ENCODE data around the gene KRT31.
"Not testable (repeated sequence)": the region's sequence is repeated elsewhere in the genome, so short reads cannot be mapped to it uniquely, and the experiment has no call there.

KRT31 gene

DNA sequence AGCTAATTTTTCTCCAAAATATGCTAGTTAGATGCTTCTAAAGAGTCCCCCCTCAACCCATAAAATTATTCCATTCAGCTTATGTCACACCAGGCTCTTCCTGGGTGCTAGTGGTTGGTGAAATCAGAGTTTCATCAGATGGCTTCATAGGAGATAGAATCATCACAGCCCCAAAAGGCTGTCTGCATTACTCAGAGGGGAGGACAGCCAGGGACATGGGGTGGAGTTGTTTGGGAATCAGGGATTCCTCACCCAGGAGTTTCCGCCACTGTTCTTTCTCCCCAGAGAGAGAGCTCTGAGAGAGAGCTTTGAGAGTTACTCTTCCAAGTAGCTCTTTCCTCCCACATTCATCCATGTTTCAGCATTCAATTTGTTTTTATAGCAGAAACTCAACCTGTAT lies 15.0 kb downstream of the KRT31 start:
- Histone ChIP-seq H3K9ac (ENCODE audit: low read depth, low read length) (no peak overlapping the region), H3K4me1 (ENCODE audit: insufficient read depth, low read length) (peaks cover 1% of the 10 kb centered on the region; the same call in 1 of the 2 replicates), H3K27ac (ENCODE audit: low read length) (no peak overlapping the region), H3K36me3 (ENCODE audit: insufficient read depth, low read depth, low read length) (no peaks in the 10 kb centered on the region), H3K4me3 (ENCODE audit: low read length) (no peak overlapping the region), H3K27me3 (ENCODE audit: insufficient read depth, low read length) (no peaks in the 10 kb centered on the region), H3K9me3 (ENCODE audit: insufficient read depth, low read depth, low read length) (no peaks in the 10 kb centered on the region)

DNA sequence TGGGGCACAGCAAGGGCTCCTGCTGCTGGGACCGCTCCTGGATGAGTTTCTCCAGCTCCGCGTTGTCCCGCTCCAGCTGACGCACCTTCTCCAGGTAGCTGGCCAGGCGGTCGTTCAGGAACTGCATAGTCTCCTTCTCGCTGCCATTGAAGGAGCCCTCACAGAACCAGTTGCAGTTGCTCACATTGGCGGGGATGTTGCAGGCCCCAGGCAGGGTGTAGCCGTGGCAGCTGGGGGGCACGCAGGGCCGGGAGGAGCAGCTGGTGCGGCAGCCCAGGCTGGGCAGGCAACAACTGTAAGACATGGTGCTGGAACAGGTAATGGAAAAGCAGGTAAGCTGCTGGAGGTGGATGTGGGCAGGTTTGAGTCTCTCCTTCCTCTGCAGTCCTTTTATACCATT lies 15.5 kb downstream of the KRT31 start, which contains the start of gene KRT34:
KRT34 (minus strand) TSS at position 364 of the 400 bp plus-strand sequence; CDS start at position 304, 60 bp downstream.
- H3K9me3 ChIP-seq (ENCODE audit: insufficient read depth, low read depth, low read length); H3K4me3 ChIP-seq (ENCODE audit: low read length); H3K4me1 ChIP-seq (ENCODE audit: insufficient read depth, low read length); H3K27me3 ChIP-seq (ENCODE audit: insufficient read depth, low read length); H3K36me3 ChIP-seq (ENCODE audit: insufficient read depth, low read depth, low read length); H3K27ac ChIP-seq (ENCODE audit: low read length); H3K9ac ChIP-seq (ENCODE audit: low read depth, low read length): not testable (repeated sequence)

DNA sequence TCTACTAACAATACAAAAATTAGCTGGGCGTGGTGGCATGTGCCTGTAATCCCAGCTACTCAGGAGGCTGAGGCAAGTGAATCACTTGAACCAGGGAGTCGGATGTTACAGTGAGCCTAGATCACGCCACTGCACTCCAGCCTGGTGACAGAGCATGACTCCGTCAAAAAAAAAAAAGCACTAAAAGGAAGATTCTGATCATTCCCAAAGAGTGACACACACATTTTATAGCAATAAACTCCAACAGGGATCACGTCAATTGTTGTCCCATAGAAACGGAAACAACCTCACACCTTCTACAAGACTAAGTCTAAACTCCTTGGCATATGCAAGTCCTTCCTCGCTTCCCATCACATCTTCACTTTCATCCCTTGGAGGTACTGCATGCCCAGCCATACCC lies 17.3 kb downstream of the KRT31 start:
- H3K27ac ChIP-seq (ENCODE audit: low read length); H3K9ac ChIP-seq (ENCODE audit: low read depth, low read length); H3K36me3 ChIP-seq (ENCODE audit: insufficient read depth, low read depth, low read length); H3K9me3 ChIP-seq (ENCODE audit: insufficient read depth, low read depth, low read length); H3K27me3 ChIP-seq (ENCODE audit: insufficient read depth, low read length); H3K4me3 ChIP-seq (ENCODE audit: low read length); H3K4me1 ChIP-seq (ENCODE audit: insufficient read depth, low read length): not testable (repeated sequence)

DNA sequence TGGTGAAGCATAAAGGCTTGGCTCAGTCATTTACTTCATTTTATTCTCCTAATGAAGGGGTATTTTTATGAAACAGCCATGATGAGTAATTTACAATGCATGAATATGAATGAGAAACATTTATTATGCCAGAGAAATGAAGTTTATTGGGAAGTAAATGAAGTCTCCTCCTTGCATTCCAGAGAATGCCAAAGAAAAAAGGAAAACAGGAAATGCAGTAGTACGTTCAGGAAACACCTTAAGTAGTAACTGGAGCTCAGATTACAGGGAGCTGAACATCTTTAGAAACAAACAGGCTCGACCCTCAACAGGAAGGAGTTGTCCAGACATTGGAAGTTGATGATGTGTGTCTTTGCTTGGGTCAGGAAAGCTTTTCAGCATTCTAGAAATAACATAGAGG lies 19.9 kb downstream of the KRT31 start:
- no peak overlapping the region for H3K27ac ChIP-seq (ENCODE audit: low read length)
- no peak overlapping the region for H3K9ac ChIP-seq (ENCODE audit: low read depth, low read length)
- no peak overlapping the region for H3K4me3 ChIP-seq (ENCODE audit: low read length)

DNA sequence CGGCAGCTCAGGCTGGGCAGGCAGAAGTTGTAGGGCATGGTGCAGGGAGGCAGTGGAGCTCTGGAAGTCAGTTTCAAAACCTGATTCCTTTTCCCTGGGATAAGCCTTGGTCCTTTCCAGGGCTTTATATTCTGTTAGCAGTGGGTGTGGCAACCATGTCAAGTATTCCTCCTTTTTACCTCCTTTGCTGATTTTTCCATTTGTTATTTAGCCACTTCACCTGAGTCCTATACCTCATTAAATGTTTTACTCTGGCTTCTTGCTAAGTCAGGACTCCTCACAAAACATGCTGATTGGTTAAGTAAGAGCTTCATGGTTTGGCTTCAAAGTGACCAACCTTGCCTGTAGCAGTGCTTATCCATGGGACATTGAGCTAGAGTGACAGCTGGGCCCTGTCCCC lies 27.7 kb downstream of the KRT31 start, which contains the start of gene KRT33B:
KRT33B (minus strand) TSS at position 101 of the 400 bp plus-strand sequence; CDS start at position 38, 63 bp downstream.
- Histone ChIP-seq H3K27me3 (ENCODE audit: insufficient read depth, low read length) (no peaks in the 10 kb centered on the region), H3K4me3 (ENCODE audit: low read length) (no peak within 1 kb of the TSS), H3K9me3 (ENCODE audit: insufficient read depth, low read depth, low read length) (no peaks in the 10 kb centered on the region; the same call in 1 of the 2 replicates), H3K36me3 (ENCODE audit: insufficient read depth, low read depth, low read length) (no peaks in the 10 kb centered on the region), H3K27ac (ENCODE audit: low read length) (no peak within 1 kb of the TSS), H3K9ac (ENCODE audit: low read depth, low read length) (no peak within 1 kb of the TSS), H3K4me1 (ENCODE audit: insufficient read depth, low read length) (no peaks in the 10 kb centered on the region; the same call in 1 of the 2 replicates)

More for the DNA sequence above, 19.9 kb downstream of the KRT31 start:
- Histone ChIP-seq H3K36me3 (ENCODE audit: insufficient read depth, low read depth, low read length) (no peaks in the 10 kb centered on the region), H3K27me3 (ENCODE audit: insufficient read depth, low read length) (no peaks in the 10 kb centered on the region), H3K9me3 (ENCODE audit: insufficient read depth, low read depth, low read length) (no peaks in the 10 kb centered on the region; the same call in 1 of the 2 replicates), H3K4me1 (ENCODE audit: insufficient read depth, low read length) (peaks cover 3% of the 10 kb centered on the region; the same call in 1 of the 2 replicates)

DNA sequence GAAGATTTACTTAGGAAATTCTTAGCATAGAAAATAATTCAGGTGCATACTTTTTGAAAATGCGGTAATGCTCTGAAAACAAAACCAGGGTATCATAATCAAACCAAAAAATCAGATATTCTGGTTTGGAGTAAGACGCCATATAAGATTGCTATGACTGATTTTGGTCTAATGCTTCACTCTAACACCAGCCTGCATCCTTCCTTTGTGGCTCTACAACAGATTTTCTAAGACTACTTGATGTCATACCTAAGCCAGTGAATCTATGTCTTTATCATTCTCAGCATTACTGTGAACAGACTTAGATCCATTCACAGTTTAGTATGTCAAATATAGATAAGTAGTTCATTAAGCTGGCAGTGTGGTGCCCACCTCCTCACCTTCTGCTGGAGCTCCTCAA lies 28.4 kb downstream of the KRT31 start:
- no peak overlapping the region for H3K4me3 ChIP-seq (ENCODE audit: low read length)
- no peaks in the 10 kb centered on the region for H3K27me3 ChIP-seq (ENCODE audit: insufficient read depth, low read length)

DNA sequence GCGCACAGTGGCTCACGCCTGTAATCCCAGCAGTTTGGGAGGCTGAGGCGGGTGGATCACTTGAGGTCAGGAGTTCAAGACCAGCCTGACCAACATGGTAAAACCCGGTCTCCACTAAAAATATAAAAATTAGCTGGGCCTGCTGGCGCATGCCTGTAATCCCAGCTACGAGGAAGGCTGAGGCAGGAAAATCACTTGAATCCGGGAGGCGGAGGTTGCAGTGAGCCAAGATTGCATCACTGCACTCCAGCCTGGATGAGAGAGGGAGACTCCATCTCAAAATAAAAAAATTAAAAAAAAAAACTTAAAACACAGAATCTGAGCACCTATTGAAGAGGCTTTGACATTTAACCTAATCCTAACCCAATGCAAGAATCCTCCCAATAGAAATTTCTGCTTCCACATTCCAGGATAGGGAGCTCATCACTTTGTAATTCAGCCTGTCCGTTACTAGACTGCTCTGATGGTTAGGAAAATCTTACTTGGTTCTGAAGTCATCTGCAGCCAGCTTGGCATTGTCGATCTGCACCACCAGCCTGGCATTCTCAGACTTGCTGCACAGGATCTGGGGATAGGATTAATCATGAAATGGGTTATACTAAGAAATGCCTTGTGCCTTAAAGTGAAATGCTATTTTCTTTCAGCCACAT lies 29.9 kb downstream of the KRT31 start:
- H3K36me3 ChIP-seq (ENCODE audit: insufficient read depth, low read depth, low read length): no peaks in the 10 kb centered on the region
- no peaks in the 10 kb centered on the region; the same call in 1 of the 2 replicates for H3K4me1 ChIP-seq (ENCODE audit: insufficient read depth, low read length)
- no peak overlapping the region for H3K4me3 ChIP-seq (ENCODE audit: low read length)
- H3K27me3 ChIP-seq (ENCODE audit: insufficient read depth, low read length): no peaks in the 10 kb centered on the region
- no peak overlapping the region for H3K27ac ChIP-seq (ENCODE audit: low read length)
- H3K9ac ChIP-seq (ENCODE audit: low read depth, low read length): no peak overlapping the region
- H3K9me3 ChIP-seq (ENCODE audit: insufficient read depth, low read depth, low read length): no peaks in the 10 kb centered on the region

More for the DNA sequence above, 28.4 kb downstream of the KRT31 start:
- no peaks in the 10 kb centered on the region for H3K9me3 ChIP-seq (ENCODE audit: insufficient read depth, low read depth, low read length)
- no peak overlapping the region for H3K27ac ChIP-seq (ENCODE audit: low read length)
- no peaks in the 10 kb centered on the region; the same call in 1 of the 2 replicates for H3K4me1 ChIP-seq (ENCODE audit: insufficient read depth, low read length)
- no peak overlapping the region for H3K9ac ChIP-seq (ENCODE audit: low read depth, low read length)
- no peaks in the 10 kb centered on the region for H3K36me3 ChIP-seq (ENCODE audit: insufficient read depth, low read depth, low read length)

DNA sequence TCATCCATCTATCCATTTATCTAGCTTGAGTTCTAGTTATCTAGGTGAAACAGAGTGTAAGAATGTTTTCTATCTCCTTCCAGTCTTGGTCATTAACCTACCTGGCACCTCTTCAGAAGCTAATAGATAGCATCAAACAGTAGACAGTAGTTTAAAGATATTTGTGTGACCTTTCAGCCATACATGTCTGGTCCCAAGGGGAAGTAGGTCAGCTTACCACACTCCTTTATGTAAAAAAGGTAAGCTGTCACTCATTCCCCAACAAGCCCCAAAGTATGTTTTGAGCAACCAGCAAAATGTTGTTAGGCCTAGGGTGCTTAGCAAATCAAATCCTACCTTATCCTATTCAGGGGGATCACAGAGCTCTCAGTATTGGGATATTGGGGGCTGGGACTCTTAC lies 31.3 kb downstream of the KRT31 start:
- no peak overlapping the region for H3K9ac ChIP-seq (ENCODE audit: low read depth, low read length)
- H3K27ac ChIP-seq (ENCODE audit: low read length): no peak overlapping the region
- no peaks in the 10 kb centered on the region for H3K36me3 ChIP-seq (ENCODE audit: insufficient read depth, low read depth, low read length)
- H3K4me3 ChIP-seq (ENCODE audit: low read length): no peak overlapping the region
- H3K9me3 ChIP-seq (ENCODE audit: insufficient read depth, low read depth, low read length): no peaks in the 10 kb centered on the region
- no peaks in the 10 kb centered on the region; the same call in 1 of the 2 replicates for H3K4me1 ChIP-seq (ENCODE audit: insufficient read depth, low read length)
- no peaks in the 10 kb centered on the region for H3K27me3 ChIP-seq (ENCODE audit: insufficient read depth, low read length)

DNA sequence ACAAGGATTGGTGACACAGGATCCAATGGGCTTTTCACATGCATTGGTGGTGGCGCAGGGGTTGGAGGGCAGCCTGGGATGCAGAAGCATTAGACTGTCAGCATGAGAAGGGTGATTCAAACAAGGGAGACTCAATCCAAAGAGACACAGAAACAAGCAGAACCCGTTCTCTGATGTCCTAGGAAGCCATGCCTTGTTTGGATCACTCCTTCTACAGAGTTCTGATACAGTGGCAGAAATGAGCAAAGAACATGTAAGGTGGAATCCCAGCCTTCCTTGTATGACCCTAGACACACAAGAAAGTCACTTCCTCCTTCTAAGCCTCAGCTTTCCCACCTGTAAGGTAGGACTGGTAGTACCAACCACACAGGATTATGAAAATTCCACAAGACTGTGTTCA lies 33.5 kb downstream of the KRT31 start:
- Histone ChIP-seq H3K27ac (ENCODE audit: low read length) (no peak overlapping the region), H3K9ac (ENCODE audit: low read depth, low read length) (no peak overlapping the region), H3K4me1 (ENCODE audit: insufficient read depth, low read length) (no peaks in the 10 kb centered on the region; the same call in 1 of the 2 replicates), H3K36me3 (ENCODE audit: insufficient read depth, low read depth, low read length) (no peaks in the 10 kb centered on the region), H3K9me3 (ENCODE audit: insufficient read depth, low read depth, low read length) (no peaks in the 10 kb centered on the region), H3K4me3 (ENCODE audit: low read length) (no peak overlapping the region), H3K27me3 (ENCODE audit: insufficient read depth, low read length) (no peaks in the 10 kb centered on the region)

DNA sequence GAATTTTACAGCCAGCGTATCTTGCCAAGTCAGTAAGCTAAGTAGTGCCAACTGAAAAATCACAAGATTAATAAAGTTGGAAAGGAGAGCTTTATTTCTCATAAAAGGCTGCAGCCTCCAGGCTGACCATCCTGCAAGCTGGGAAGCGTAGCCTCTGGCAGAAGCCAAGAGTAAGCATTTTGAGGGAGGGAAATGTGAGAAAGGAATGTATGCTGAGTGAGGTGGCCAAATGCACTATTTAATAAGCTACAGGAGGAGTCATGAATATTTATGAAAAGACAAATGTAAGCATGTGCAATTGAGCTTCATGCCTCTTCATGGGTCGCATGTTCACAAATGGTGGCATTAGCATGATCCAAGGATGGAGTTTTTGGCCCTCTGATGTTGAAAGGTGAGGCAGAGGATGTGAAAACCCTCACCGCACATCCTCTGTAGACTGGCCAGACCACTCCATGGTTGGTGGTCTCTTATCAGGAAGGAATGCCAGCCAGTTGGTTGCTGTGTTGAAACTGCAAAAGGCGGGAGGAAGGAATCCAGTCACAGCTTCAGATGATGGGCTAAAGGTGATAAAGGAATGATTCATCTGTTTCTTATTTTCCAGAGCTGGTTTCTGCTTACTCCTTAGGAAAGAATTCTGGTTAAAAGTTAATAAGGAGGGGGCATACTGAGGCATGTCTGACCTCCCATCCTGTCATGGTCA lies 37.0 kb downstream of the KRT31 start:
- Histone ChIP-seq H3K27me3 (ENCODE audit: insufficient read depth, low read length) (no peaks in the 10 kb centered on the region), H3K27ac (ENCODE audit: low read length) (no peak overlapping the region), H3K9ac (ENCODE audit: low read depth, low read length) (no peak overlapping the region), H3K4me1 (ENCODE audit: insufficient read depth, low read length) (no peaks in the 10 kb centered on the region), H3K9me3 (ENCODE audit: insufficient read depth, low read depth, low read length) (no peaks in the 10 kb centered on the region), H3K4me3 (ENCODE audit: low read length) (no peak overlapping the region), H3K36me3 (ENCODE audit: insufficient read depth, low read depth, low read length) (no peaks in the 10 kb centered on the region)

DNA sequence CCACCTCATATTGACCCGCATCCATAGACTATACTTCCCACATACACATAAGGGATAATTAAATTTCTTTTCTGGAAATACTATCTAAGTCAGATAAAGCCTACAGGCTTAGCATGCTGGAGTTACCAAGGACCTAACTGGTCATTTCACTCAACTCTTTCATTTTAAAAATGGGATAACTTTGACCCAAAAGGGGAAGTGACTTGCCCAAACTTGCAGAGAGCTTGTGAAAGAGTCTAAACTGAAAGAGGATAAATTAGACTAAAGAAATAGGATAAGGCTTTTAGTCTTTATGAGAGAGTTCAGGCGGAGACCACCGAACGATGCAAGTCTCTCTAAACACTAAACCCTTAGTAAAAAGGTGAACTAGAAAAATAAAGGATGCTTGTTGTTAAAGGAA lies 42.9 kb downstream of the KRT31 start:
- Histone ChIP-seq H3K9me3 (ENCODE audit: insufficient read depth, low read depth, low read length) (no peaks in the 10 kb centered on the region), H3K9ac (ENCODE audit: low read depth, low read length) (no peak overlapping the region), H3K27me3 (ENCODE audit: insufficient read depth, low read length) (no peaks in the 10 kb centered on the region), H3K4me3 (ENCODE audit: low read length) (no peak overlapping the region), H3K36me3 (ENCODE audit: insufficient read depth, low read depth, low read length) (no peaks in the 10 kb centered on the region), H3K27ac (ENCODE audit: low read length) (no peak overlapping the region), H3K4me1 (ENCODE audit: insufficient read depth, low read length) (no peaks in the 10 kb centered on the region)
